H1 (cell line): Measurements from ENCODE around the gene PHACTR1. TPM values are rescaled to one million over a fixed set of nuclear protein-coding genes. Genes with fewer than 3 reads are reported as not detected.

Source experiments
- CTCF ChIA-PET: fragments of 300-600 bp; sonication (Branson Sonifier 250); formaldehyde crosslinking; loops from one replicate; lab custom pipeline; 2021; ENCODE audit not compliant: partially characterized antibody; lab: Charles Lee
- POLR2A ChIA-PET: fragments of 300-600 bp; sonication (Branson Sonifier 250); formaldehyde crosslinking; loops from one replicate; lab custom pipeline; 2021; ENCODE audit warnings: inconsistent platforms; ENCODE audit not compliant: partially characterized antibody; lab: Charles Lee
- DNase-seq, 2 experiments: peaks; one replicate each; pipeline versions ENCODE4 v3.0.0 to v3.0.0-alpha.2; 2010 to 2022; ENCODE audit warnings: low spot score in 2 of 2, low read depth in 1 of 2, mixed read lengths in 1 of 2
- FAIRE-seq: peaks from 2 replicates; lab custom pipeline; 2011; peaks lifted over from hg19 to GRCh38; lab: Jason Lieb, UNC
- H2AFZ ChIP-seq: 2 replicates; pipeline ENCODE4 v1.8.1; 2012; ENCODE audit warnings: low read length, inconsistent platforms
- H2AK5ac ChIP-seq: 2 replicates; pipeline ENCODE4 v1.6.1; 2013; ENCODE audit warnings: low read depth, low read length
- H2BK120ac ChIP-seq: replicated peaks from 2 replicates; pipeline ENCODE3; 2013; ENCODE audit warnings: low read depth, low read length, inconsistent platforms
- H2BK12ac ChIP-seq: 2 replicates; pipeline ENCODE4 v1.6.1; 2013; ENCODE audit warnings: low read depth, low read length
- H2BK15ac ChIP-seq: 2 replicates; pipeline ENCODE4 v1.6.1; 2013; ENCODE audit warnings: low read length
- H2BK20ac ChIP-seq: 2 replicates; pipeline ENCODE4 v1.6.1; 2013; ENCODE audit warnings: low read length
- H2BK5ac ChIP-seq: 2 replicates; pipeline ENCODE4 v1.6.1; 2013; ENCODE audit warnings: low read depth, low read length
- H3K14ac ChIP-seq: 2 replicates; pipeline ENCODE4 v1.6.1; 2013; ENCODE audit warnings: inconsistent platforms; ENCODE audit not compliant: insufficient read length
- H3K18ac ChIP-seq: 2 replicates; pipeline ENCODE4 v1.6.1; 2013; ENCODE audit warnings: low read length; ENCODE audit errors: extremely low read depth
- H3K23ac ChIP-seq: 2 replicates; pipeline ENCODE4 v1.6.1; 2013; ENCODE audit warnings: inconsistent platforms; ENCODE audit not compliant: insufficient read length
- H3K23me2 ChIP-seq: 2 replicates; pipeline ENCODE4 v1.6.1; 2013; ENCODE audit warnings: low read depth, low read length
- H3K27ac ChIP-seq: 2 replicates; pipeline ENCODE4 v1.6.1; 2011; ENCODE audit warnings: low read depth, low read length, inconsistent platforms
- H3K27me3 ChIP-seq, 4 experiments: replicated peaks in 1 of 4; 1 replicate in 1 of 4; 2 replicates in 3 of 4; pipeline versions ENCODE4 v1.6.1 to v1.8.1; 2011 to 2013; ENCODE audit warnings: low read length in 3 of 4, mild to moderate bottlenecking in 3 of 4, inconsistent platforms in 2 of 4, mixed read lengths in 2 of 4, moderate library complexity in 1 of 4; ENCODE audit not compliant: control insufficient read depth in 3 of 4, insufficient read depth in 3 of 4; ENCODE audit errors: extremely low read depth in 1 of 4
- H3K36me3 ChIP-seq, 4 experiments: 2 replicates each; pipeline versions ENCODE4 v1.6.1 to v1.8.1; 2011 to 2013; ENCODE audit warnings: mild to moderate bottlenecking in 4 of 4, low read length in 3 of 4, moderate library complexity in 2 of 4, control low read depth in 1 of 4, inconsistent platforms in 1 of 4; ENCODE audit not compliant: insufficient read depth in 4 of 4, control insufficient read depth in 2 of 4
- H3K4ac ChIP-seq: replicated peaks from 2 replicates; pipeline ENCODE3; 2013; ENCODE audit warnings: low read length, low read depth, mixed read lengths, inconsistent platforms; ENCODE audit not compliant: insufficient read length
- H3K4me1 ChIP-seq, 4 experiments: replicated peaks in 1 of 4; 1 replicate in 1 of 4; 2 replicates in 3 of 4; pipeline versions ENCODE4 v1.6.1 to v1.8.1; 2011 to 2013; ENCODE audit warnings: low read length in 3 of 4, inconsistent platforms in 2 of 4, mixed read lengths in 1 of 4; ENCODE audit not compliant: insufficient read depth in 4 of 4, control insufficient read depth in 3 of 4
- H3K4me2 ChIP-seq, 2 experiments: 2 replicates each; pipeline versions ENCODE4 v1.6.1 to v1.8.1; 2011 to 2013; ENCODE audit warnings: low read depth in 2 of 2, low read length in 2 of 2, control low read depth in 1 of 2, inconsistent platforms in 1 of 2, mild to moderate bottlenecking in 1 of 2; ENCODE audit not compliant: insufficient read depth in 1 of 2
- H3K4me3 ChIP-seq, 4 experiments: fragments of 200-600, 300-600 bp in 1 of 4; sonication (generic), shearing (Covaris generic), sonication (Bioruptor Twin) in 1 of 4; 2 replicates each; pipeline versions ENCODE4 v1.5.1 to v1.8.1; 2011 to 2016; ENCODE audit warnings: low read length in 4 of 4, low read depth in 3 of 4, control low read depth in 2 of 4, inconsistent platforms in 2 of 4, mild to moderate bottlenecking in 2 of 4, mixed read lengths in 1 of 4, moderate library complexity in 1 of 4; ENCODE audit not compliant: insufficient read depth in 2 of 4; ENCODE audit errors: extremely low read depth in 1 of 4
- H3K56ac ChIP-seq: replicated peaks from 2 replicates; pipeline ENCODE3; 2013; ENCODE audit warnings: low read depth, mild to moderate bottlenecking, mixed read lengths, low read length, inconsistent platforms; ENCODE audit not compliant: insufficient read length
- H3K79me1 ChIP-seq: 2 replicates; pipeline ENCODE4 v1.6.1; 2013; ENCODE audit warnings: low read depth, low read length, control low read depth
- H3K79me2 ChIP-seq, 2 experiments: 2 replicates each; pipeline versions ENCODE4 v1.6.1 to v1.8.1; 2012 to 2013; ENCODE audit warnings: low read length in 2 of 2, mild to moderate bottlenecking in 2 of 2, inconsistent platforms in 1 of 2; ENCODE audit not compliant: insufficient read depth in 2 of 2, control insufficient read depth in 1 of 2
- H3K9ac ChIP-seq, 4 experiments: replicated peaks in 1 of 4; 1 replicate in 1 of 4; 2 replicates in 3 of 4; pipeline versions ENCODE4 v1.6.1 to v1.8.1; 2011 to 2013; ENCODE audit warnings: low read depth in 3 of 4, low read length in 3 of 4, control low read depth in 2 of 4, mild to moderate bottlenecking in 2 of 4, moderate library complexity in 2 of 4, inconsistent platforms in 1 of 4; ENCODE audit errors: extremely low read depth in 1 of 4
- H3K9me3 ChIP-seq, 2 experiments: 2 replicates each; pipeline versions ENCODE4 v1.6.1 to v1.8.1; 2012 to 2013; ENCODE audit warnings: mild to moderate bottlenecking in 2 of 2, moderate library complexity in 2 of 2, control low read depth in 1 of 2, inconsistent platforms in 1 of 2, low read depth in 1 of 2, low read length in 1 of 2, mixed read lengths in 1 of 2; ENCODE audit not compliant: insufficient read depth in 2 of 2
- H4K20me1 ChIP-seq, 2 experiments: replicated peaks in 1 of 2; 2 replicates each; pipeline versions ENCODE3 to v1.8.1; 2011 to 2013; ENCODE audit warnings: inconsistent platforms in 2 of 2, low read length in 2 of 2, mild to moderate bottlenecking in 1 of 2; ENCODE audit not compliant: insufficient read depth in 2 of 2, control insufficient read depth in 1 of 2
- H4K5ac ChIP-seq: 2 replicates; pipeline ENCODE4 v1.6.1; 2013; ENCODE audit warnings: low read length, low read depth, mixed read lengths, inconsistent platforms; ENCODE audit not compliant: insufficient read length
- H4K8ac ChIP-seq: 2 replicates; pipeline ENCODE4 v1.8.0; 2013; ENCODE audit warnings: mild to moderate bottlenecking, moderate library complexity, low read length, inconsistent platforms; ENCODE audit not compliant: insufficient read depth; ENCODE audit errors: extremely low read depth
- H4K91ac ChIP-seq: replicated peaks from 2 replicates; pipeline ENCODE3; 2013; ENCODE audit warnings: low read length, mixed read lengths, inconsistent platforms; ENCODE audit not compliant: insufficient read length
- BACH1 ChIP-seq: IDR thresholded peaks from 2 replicates; pipeline ENCODE4 v1.6.1; 2012; ENCODE audit warnings: low read length, improper control_type of control experiment
- CHD1 ChIP-seq: IDR thresholded peaks from 2 replicates; pipeline ENCODE4 v1.6.1; 2012; ENCODE audit warnings: low read depth, low read length, improper control_type of control experiment
- CTBP2 ChIP-seq: IDR thresholded peaks from 2 replicates; pipeline ENCODE4 v1.7.0; 2011; ENCODE audit warnings: borderline replicate concordance, mild to moderate bottlenecking, moderate library complexity, mixed read lengths, low read length; ENCODE audit not compliant: insufficient read depth, insufficient read length
- E2F6 ChIP-seq: IDR thresholded peaks from 2 replicates; pipeline ENCODE4 v1.6.1; 2012; ENCODE audit warnings: inconsistent platforms
- HDAC2 ChIP-seq, 2 experiments: fragments of 300-600 bp in 1 of 2; sonication (generic) in 1 of 2; IDR thresholded peaks; 2 replicates each; pipeline ENCODE4 v1.6.1; 2011 to 2012; ENCODE audit warnings: low read depth in 2 of 2, low read length in 2 of 2, mild to moderate bottlenecking in 2 of 2, moderate library complexity in 2 of 2, borderline replicate concordance in 1 of 2, inconsistent platforms in 1 of 2
- JUN ChIP-seq: IDR thresholded peaks from 2 replicates; pipeline ENCODE4 v1.6.1; 2011; ENCODE audit warnings: low read depth, mild to moderate bottlenecking, improper control_type of control experiment, low read length
- KDM1A ChIP-seq: fragments of 200-600, 300-600 bp; sonication (generic); IDR thresholded peaks from 2 replicates; pipeline ENCODE4 v1.7.1; 2016; ENCODE audit warnings: mild to moderate bottlenecking, low read length, borderline replicate concordance
- NANOG ChIP-seq: IDR thresholded peaks from 2 replicates; pipeline ENCODE4 v1.6.1; 2011; ENCODE audit warnings: low read length, low read depth, mild to moderate bottlenecking, inconsistent platforms; ENCODE audit not compliant: insufficient read depth, poor library complexity, severe bottlenecking
- RXRA ChIP-seq: IDR thresholded peaks from 2 replicates; pipeline ENCODE4 v1.6.1; 2011; ENCODE audit warnings: low read depth, mild to moderate bottlenecking, low read length, moderate library complexity; ENCODE audit not compliant: insufficient read depth
- SRF ChIP-seq: IDR thresholded peaks from 2 replicates; pipeline ENCODE4 v1.6.1; 2011; ENCODE audit warnings: mild to moderate bottlenecking, low read depth, low read length, moderate library complexity
- SUZ12 ChIP-seq: fragments of 200-600 bp; sonication (generic); IDR thresholded peaks from 2 replicates; pipeline ENCODE4 v1.6.1; 2012; ENCODE audit warnings: mild to moderate bottlenecking, inconsistent platforms, low read length, moderate library complexity, mixed read lengths
- WGBS, 2 experiments: shearing (Covaris generic) in 1 of 2; methylation state at CpG; one replicate each; pipeline versions ENCODE4 v1.1.6 to v1.1.7; 2013 to 2015; ENCODE audit warnings: low lambda C conversion rate in 2 of 2, mixed read lengths in 2 of 2, inconsistent platforms in 1 of 2, low coverage in 1 of 2, missing lambda C conversion rate in 1 of 2; ENCODE audit not compliant: insufficient replicate concordance in 2 of 2, insufficient coverage in 1 of 2, insufficient read length in 1 of 2; ENCODE audit errors: extremely low coverage in 1 of 2, missing lambda C conversion rate in 1 of 2; 5-methylcytosine and 5-hydroxymethylcytosine counted together
- polyA plus RNA-seq, 7 experiments: library from polyadenylated mRNA; depleted of rRNA in 3 of 7; stranded (reverse) in 5 of 7; unstranded in 2 of 7; fragments of >200 nt in 5 of 7; fragments of 200-250 nt in 2 of 7; gene quantifications; 1 replicate in 5 of 7; 2 replicates in 1 of 7; 4 replicates in 1 of 7; pipeline versions ENCODE4 v1.2.1 to v1.2.3, GENCODE V29; 2011 to 2013; ENCODE audit warnings: missing spikeins in 2 of 7, mixed read lengths in 2 of 7
- total RNA-seq: library from RNA; stranded (reverse); fragmentation: NEBNext Ultra II Directional; extraction: Animal tissue kit (Norgen Biotek cat#: 25700); gene quantifications from 2 replicates; pipeline ENCODE4 v1.2.1, GENCODE V29; 2021

The PHACTR1 gene
- total and polyA plus RNA-seq, 2 of the 8 experiments (the other 6 are each of a cell fraction or from before 2014, with no cell fraction given) = 3.9 to 17.1 TPM

DNA sequence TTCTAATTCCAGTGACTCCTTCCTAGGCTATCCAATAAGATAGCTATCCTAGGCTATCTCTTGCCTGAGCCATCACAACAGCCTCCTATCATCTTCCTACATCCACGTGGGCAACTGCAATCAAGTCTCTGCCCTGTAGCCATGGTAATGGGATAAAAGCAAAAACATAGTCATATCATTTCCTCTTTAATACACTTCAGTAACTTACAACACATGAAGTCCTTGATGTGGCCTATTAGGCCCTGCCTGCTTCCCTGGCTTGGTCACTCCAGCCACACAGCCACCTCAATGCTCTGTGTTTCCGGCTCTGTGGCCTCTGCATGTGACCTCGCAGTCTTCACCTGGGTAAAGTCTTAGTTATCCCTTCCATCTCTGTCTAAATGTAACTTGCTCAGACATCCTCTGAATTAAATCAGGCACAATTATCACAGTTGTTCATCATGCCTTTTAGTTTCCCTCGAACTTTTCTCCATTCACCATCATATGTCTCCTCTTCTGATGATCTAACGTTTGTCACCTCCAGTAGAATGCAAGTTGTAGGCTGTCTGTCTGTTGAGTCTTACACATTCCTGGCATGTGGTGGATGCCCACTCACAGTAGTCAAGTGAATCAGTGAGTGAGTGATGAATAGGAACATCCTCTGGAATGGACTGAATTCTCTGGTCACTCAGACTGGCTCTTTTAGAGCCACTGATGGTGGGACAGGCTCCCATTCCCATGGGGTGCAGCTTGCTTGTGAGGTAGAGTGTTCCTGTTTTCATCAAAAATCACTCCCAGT is 382.4 kb downstream of the PHACTR1 start:
- H3K27ac ChIP-seq = no peak overlapping the region
- H4K91ac ChIP-seq = no peak overlapping the region
- no peak overlapping the region for H3K56ac ChIP-seq
- H3K27me3 ChIP-seq = no peaks in the 10 kb centered on the region
- no peak overlapping the region for H2BK120ac ChIP-seq
- H2BK12ac ChIP-seq = no peak overlapping the region
- no peak overlapping the region for H2BK15ac ChIP-seq
- H3K14ac ChIP-seq = no peak overlapping the region
- no peak overlapping the region for H3K4ac ChIP-seq
- no peaks in the 10 kb centered on the region for H3K79me2 ChIP-seq
- no peak overlapping the region for H3K4me3 ChIP-seq
- H2AFZ ChIP-seq = no peak overlapping the region
- DNase-seq (no peak), FAIRE-seq (no peak)
- H2BK5ac ChIP-seq = no peak overlapping the region
- no peak overlapping the region for H3K18ac ChIP-seq
- no peak overlapping the region for H4K8ac ChIP-seq
- no peak overlapping the region for H4K5ac ChIP-seq
- no peak overlapping the region; a peak in 1 of 7 replicates for H3K9ac ChIP-seq
- ChIA-PET CTCF (interaction anchor here (0.8 to 4.6 kb wide), 11 partner anchors 10 to 445 kb away, joined by 3 to 26 read pairs (median 4); no protein-coding TSS in a partner anchor), POLR2A (no interaction called here)
- H3K36me3 ChIP-seq = no peaks in the 10 kb centered on the region; a peak in 1 of 8 replicates
- no peaks in the 10 kb centered on the region for H3K23me2 ChIP-seq
- 87% methylated on average over 5 of the region's 5 CpGs; no CpG with 5 or more reads in 1 of the 2 experiments for WGBS, 2 experiments
- H2BK20ac ChIP-seq = no peak overlapping the region; the same call in 1 of the 2 replicates
- H3K9me3 ChIP-seq = no peaks in the 10 kb centered on the region
- no peak overlapping the region for H2AK5ac ChIP-seq
- no peaks in the 10 kb centered on the region for H3K79me1 ChIP-seq
- H3K23ac ChIP-seq = no peak overlapping the region
- H3K4me2 ChIP-seq = no peak overlapping the region
- H4K20me1 ChIP-seq = no peaks in the 10 kb centered on the region
- H3K4me1 ChIP-seq = peaks cover 0 to 2% (median under 1%) of the 10 kb centered on the region in 4 experiments; a peak in 2 of 7 replicates
- TF ChIP-seq HDAC2 (IDR thresholded peaks at IDR 0.05; ENCODE audit: borderline replicate concordance in 1 of 2, low read depth in 2 of 2, low read length in 2 of 2) (no peak), SRF (no peak), KDM1A (no peak), CTBP2 (no peak), BACH1 (no peak), SUZ12 (no peak), E2F6 (no peak), NANOG (no peak), JUN (no peak), RXRA (no peak), CHD1 (no peak)
